IPS-15b (cell line): ENCODE data around the gene ENSA.
"Not testable (repeated sequence)": the region's sequence is repeated elsewhere in the genome, so short reads cannot be mapped to it uniquely, and the experiment has no call there.

Experiments used
- H3K27me3 ChIP-seq: one replicate; pipeline ENCODE4 v1.6.1; 2013; ENCODE audit warnings: low read length; ENCODE audit not compliant: control insufficient read depth, insufficient read depth
- H3K36me3 ChIP-seq: one replicate; pipeline ENCODE4 v1.6.1; 2013; ENCODE audit warnings: low read length; ENCODE audit not compliant: control insufficient read depth, insufficient read depth
- H3K4me1 ChIP-seq: one replicate; pipeline ENCODE4 v1.6.1; 2013; ENCODE audit warnings: mild to moderate bottlenecking, low read length; ENCODE audit not compliant: control insufficient read depth, insufficient read depth
- H3K4me3 ChIP-seq: one replicate; pipeline ENCODE4 v1.5.1; 2013; ENCODE audit warnings: low read depth, low read length
- H3K9ac ChIP-seq: one replicate; pipeline ENCODE4 v1.6.1; 2013; ENCODE audit warnings: low read depth, mild to moderate bottlenecking, low read length
- H3K9me3 ChIP-seq: one replicate; pipeline ENCODE4 v1.6.1; 2013; ENCODE audit warnings: mild to moderate bottlenecking, low read length; ENCODE audit not compliant: control insufficient read depth, insufficient read depth

The ENSA gene

GRCh38 chr1:150601540-150601939 lies 27.9 kb downstream of the ENSA start:
- Histone ChIP-seq H3K4me1 (peaks cover 10% of the 10 kb centered on the region), H3K36me3 (no peaks in the 10 kb centered on the region), H3K9ac (no peak overlapping the region), H3K4me3 (no peak overlapping the region), H3K9me3 (no peaks in the 10 kb centered on the region), H3K27me3 (no peaks in the 10 kb centered on the region)

GRCh38 chr1:150598346-150598745 lies 31.1 kb downstream of the ENSA start:
- not testable (repeated sequence) for H3K4me3 ChIP-seq, H3K27me3 ChIP-seq, H3K36me3 ChIP-seq

GRCh38 chr1:150596976-150597375 lies 32.4 kb downstream of the ENSA start:
- Histone ChIP-seq H3K9me3 (no peaks in the 10 kb centered on the region), H3K36me3 (no peaks in the 10 kb centered on the region), H3K4me1 (no peaks in the 10 kb centered on the region), H3K4me3 (no peak overlapping the region), H3K9ac (no peak overlapping the region), H3K27me3 (no peaks in the 10 kb centered on the region)

More at GRCh38 chr1:150598346-150598745, 31.1 kb downstream of the ENSA start:
- not testable (repeated sequence) for H3K9ac ChIP-seq, H3K9me3 ChIP-seq, H3K4me1 ChIP-seq

- Histone ChIP-seq H3K4me3 (no peak overlapping the region), H3K27me3 (no peaks in the 10 kb centered on the region), H3K4me1 (no peaks in the 10 kb centered on the region), H3K36me3 (no peaks in the 10 kb centered on the region), H3K9me3 (no peaks in the 10 kb centered on the region), H3K9ac (no peak overlapping the region)
Measured at GRCh38 chr1:150596095-150596892, 33.1 kb downstream of the ENSA start.

GRCh38 chr1:150582371-150582770 lies 47.0 kb downstream of the ENSA start:
- H3K9me3 ChIP-seq, result no peaks in the 10 kb centered on the region
- H3K36me3 ChIP-seq, result peaks cover 13% of the 10 kb centered on the region
- no peak overlapping the region for H3K4me3 ChIP-seq
- H3K4me1 ChIP-seq, result no peaks in the 10 kb centered on the region
- no peak overlapping the region for H3K9ac ChIP-seq
- no peaks in the 10 kb centered on the region for H3K27me3 ChIP-seq

GRCh38 chr1:150581962-150582361 lies 47.5 kb downstream of the ENSA start:
- H3K9me3 ChIP-seq, H3K4me1 ChIP-seq, H3K27me3 ChIP-seq, H3K4me3 ChIP-seq, H3K9ac ChIP-seq: not testable (repeated sequence)
- peaks cover 17% of the 10 kb centered on the region for H3K36me3 ChIP-seq

GRCh38 chr1:150581437-150581836 lies 48.0 kb downstream of the ENSA start:
- not testable (repeated sequence) for H3K27me3 ChIP-seq, H3K4me3 ChIP-seq, H3K9me3 ChIP-seq, H3K4me1 ChIP-seq, H3K9ac ChIP-seq
- peaks cover 23% of the 10 kb centered on the region for H3K36me3 ChIP-seq

GRCh38 chr1:150580966-150581365 lies 48.4 kb downstream of the ENSA start:
- H3K9ac ChIP-seq, H3K4me3 ChIP-seq, H3K4me1 ChIP-seq, H3K27me3 ChIP-seq, H3K9me3 ChIP-seq: not testable (repeated sequence)
- peaks cover 24% of the 10 kb centered on the region for H3K36me3 ChIP-seq

GRCh38 chr1:150579945-150580642 lies 49.3 kb downstream of the ENSA start:
- no peaks in the 10 kb centered on the region for H3K27me3 ChIP-seq
- H3K9me3 ChIP-seq, result no peaks in the 10 kb centered on the region
- H3K36me3 ChIP-seq, result peaks cover 33% of the 10 kb centered on the region
- peaks cover 8% of the 10 kb centered on the region for H3K4me1 ChIP-seq
- H3K9ac ChIP-seq, result peak overlapping the region; percentile 88
- peak overlapping the region; percentile 63 for H3K4me3 ChIP-seq

GRCh38 chr1:150579110-150579944 lies 50.1 kb downstream of the ENSA start, which contains the start of gene MCL1:
Gene MCL1, minus strand, starts transcription at chr1:150579610. Its CDS starts 80 bp downstream, at chr1:150579530.
- Histone ChIP-seq H3K4me3 (peak within 1 kb of the TSS; percentile 99), H3K36me3 (peaks cover 41% of the 10 kb centered on the region), H3K27me3 (no peaks in the 10 kb centered on the region)

GRCh38 chr1:150578272-150579109 lies 50.9 kb downstream of the ENSA start:
- no peaks in the 10 kb centered on the region for H3K9me3 ChIP-seq
- H3K36me3 ChIP-seq, result peaks cover 42% of the 10 kb centered on the region
- H3K27me3 ChIP-seq, result no peaks in the 10 kb centered on the region
- peaks cover 14% of the 10 kb centered on the region for H3K4me1 ChIP-seq
- peak overlapping the region; percentile 100 for H3K9ac ChIP-seq
- H3K4me3 ChIP-seq, result peak overlapping the region; percentile 99

More at GRCh38 chr1:150579110-150579944, 50.1 kb downstream of the ENSA start, which contains the start of gene MCL1:
- H3K9me3 ChIP-seq, result no peaks in the 10 kb centered on the region
- H3K9ac ChIP-seq, result peak within 1 kb of the TSS; percentile 100
- H3K4me1 ChIP-seq, result peaks cover 14% of the 10 kb centered on the region
